NCI-H146 treated with DMSO at 0.1 percent for 48 hours (cell line): ENCODE data around the gene YEATS2.

ENCODE experiments used
- DNase-seq: peaks from one replicate; lab custom pipeline; 2025; ENCODE audit not compliant: unreplicated experiment; lab: John Stamatoyannopoulos, UW

Gene YEATS2

GRCh38 chr3:183828538-183828870 is 130.9 kb downstream of the YEATS2 start:
- DNase-seq = no peak

- no peak for DNase-seq
Measured at GRCh38 chr3:183829466-183829865, 131.9 kb downstream of the YEATS2 start.

GRCh38 chr3:183830187-183830586 is 132.6 kb downstream of the YEATS2 start:
- no peak for DNase-seq

GRCh38 chr3:183833516-183833915 is 135.9 kb downstream of the YEATS2 start:
- DNase-seq = no peak

GRCh38 chr3:183837390-183837789 is 139.8 kb downstream of the YEATS2 start:
- DNase-seq = no peak

GRCh38 chr3:183837894-183838293 is 140.3 kb downstream of the YEATS2 start:
- DNase-seq = no peak

GRCh38 chr3:183839751-183840150 is 142.2 kb downstream of the YEATS2 start:
- no peak for DNase-seq

- DNase-seq = no peak
Measured at GRCh38 chr3:183844606-183845005, 147.0 kb downstream of the YEATS2 start.

GRCh38 chr3:183845090-183845489 is 147.5 kb downstream of the YEATS2 start:
- DNase-seq = no peak

- no peak for DNase-seq
Measured at GRCh38 chr3:183845608-183846288, 148.2 kb downstream of the YEATS2 start.

GRCh38 chr3:183854318-183855035 is 156.9 kb downstream of the YEATS2 start:
- no peak for DNase-seq

- DNase-seq = no peak
Measured at GRCh38 chr3:183857863-183858262, 160.3 kb downstream of the YEATS2 start.
